GM19351 (cell line): Measurements from ENCODE around the gene DLL4.
"Not testable (repeated sequence)": the region's sequence is repeated elsewhere in the genome, so short reads cannot be mapped to it uniquely, and the experiment has no call there.

Experiments
- ATAC-seq: cut with Tn5 transposase; IDR thresholded peaks from one replicate; pipeline ENCODE4 v1.9.1; 2021; ENCODE audit warnings: mild to moderate bottlenecking, moderate library complexity; ENCODE audit not compliant: unreplicated experiment

The DLL4 gene

DNA sequence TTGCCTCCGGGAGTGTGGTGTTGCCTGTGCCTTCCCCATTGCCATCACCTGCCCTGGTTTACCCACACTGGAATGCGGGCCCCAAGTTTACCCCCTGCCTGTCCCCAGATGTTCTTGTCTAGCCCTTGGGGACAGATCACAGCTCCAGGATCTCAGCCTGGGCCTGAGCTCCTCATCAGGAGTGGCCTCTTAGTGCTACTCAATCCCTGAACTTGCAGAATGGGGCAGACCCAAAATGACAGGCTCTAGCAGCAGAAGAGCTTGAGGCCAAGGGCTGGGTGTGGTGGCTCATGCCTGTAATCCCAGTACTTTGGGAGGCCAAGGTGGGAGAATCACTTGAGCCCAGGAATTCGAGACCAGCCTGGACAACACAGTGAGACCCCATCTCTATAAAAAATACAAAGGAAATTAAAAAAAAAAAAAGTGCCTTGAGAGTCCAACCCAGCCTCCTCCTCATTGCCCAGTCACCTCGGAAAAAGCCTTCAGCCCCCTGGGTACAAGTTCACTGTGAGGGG is 28.0 kb downstream of the DLL4 start:
- ATAC-seq, result no peak

DNA sequence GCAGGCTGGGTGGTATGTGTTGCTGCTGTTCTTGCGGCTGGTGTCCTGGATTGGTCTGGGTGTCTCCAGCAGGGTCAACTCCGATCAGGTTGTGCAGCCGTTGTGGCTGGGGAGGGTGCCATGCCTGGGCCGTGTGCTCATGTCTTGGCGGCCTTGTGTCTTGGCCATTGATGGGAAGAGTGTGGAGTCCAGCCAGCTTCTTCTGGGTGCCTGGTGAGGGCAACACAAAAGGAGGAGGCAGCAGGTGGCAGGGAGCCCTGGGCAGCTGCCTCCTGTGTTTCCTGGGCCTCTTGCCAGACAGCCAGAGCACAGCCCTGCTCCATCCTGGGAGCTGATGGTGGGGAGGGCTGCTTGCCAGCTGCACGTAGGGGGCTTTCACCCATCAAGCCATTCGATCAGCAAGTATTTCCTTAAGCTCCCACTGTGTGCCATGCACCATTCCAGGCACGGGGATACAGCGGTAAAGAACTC is 28.5 kb downstream of the DLL4 start:
- ATAC-seq, result no peak

DNA sequence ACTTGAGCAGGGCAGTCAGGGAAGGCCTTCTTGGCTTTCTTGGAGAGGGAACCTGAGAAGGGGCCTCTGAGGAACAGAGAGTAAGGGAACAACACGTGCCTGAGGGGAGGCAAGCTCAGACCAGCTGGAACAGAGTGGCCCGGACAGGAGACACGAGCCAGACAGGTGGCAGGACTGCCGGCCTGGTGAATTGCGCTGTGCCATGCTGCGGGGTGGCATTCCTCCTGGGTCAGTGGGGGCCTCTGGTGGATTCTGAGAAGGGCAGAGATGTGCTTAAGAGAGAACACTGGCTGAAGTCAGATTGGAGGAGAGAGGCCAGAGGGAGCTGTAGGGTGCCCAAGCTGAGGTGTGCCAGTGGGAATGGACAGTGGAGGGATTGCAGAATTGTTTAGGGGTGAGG is 29.0 kb downstream of the DLL4 start:
- no peak for ATAC-seq

DNA sequence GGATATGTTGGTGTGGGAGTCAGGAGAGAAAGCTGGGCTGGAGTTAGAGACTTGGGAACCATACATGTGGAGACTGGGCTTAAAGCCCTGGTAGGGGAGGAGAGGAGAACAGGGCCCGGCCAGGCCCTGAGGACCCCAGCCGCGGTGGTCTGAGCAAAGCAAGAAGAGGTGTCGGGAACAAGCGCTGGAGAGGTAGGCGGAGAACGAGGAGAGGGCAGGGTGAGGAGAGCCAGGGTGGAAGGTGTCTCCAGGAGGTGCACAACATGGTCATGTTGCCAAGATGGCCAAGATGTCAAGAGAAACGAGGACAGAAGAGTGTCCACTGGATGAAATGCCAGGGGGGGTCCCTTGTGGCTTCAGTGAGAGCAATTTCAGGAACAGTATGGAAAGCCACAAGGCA is 29.6 kb downstream of the DLL4 start:
- ATAC-seq, result no peak

DNA sequence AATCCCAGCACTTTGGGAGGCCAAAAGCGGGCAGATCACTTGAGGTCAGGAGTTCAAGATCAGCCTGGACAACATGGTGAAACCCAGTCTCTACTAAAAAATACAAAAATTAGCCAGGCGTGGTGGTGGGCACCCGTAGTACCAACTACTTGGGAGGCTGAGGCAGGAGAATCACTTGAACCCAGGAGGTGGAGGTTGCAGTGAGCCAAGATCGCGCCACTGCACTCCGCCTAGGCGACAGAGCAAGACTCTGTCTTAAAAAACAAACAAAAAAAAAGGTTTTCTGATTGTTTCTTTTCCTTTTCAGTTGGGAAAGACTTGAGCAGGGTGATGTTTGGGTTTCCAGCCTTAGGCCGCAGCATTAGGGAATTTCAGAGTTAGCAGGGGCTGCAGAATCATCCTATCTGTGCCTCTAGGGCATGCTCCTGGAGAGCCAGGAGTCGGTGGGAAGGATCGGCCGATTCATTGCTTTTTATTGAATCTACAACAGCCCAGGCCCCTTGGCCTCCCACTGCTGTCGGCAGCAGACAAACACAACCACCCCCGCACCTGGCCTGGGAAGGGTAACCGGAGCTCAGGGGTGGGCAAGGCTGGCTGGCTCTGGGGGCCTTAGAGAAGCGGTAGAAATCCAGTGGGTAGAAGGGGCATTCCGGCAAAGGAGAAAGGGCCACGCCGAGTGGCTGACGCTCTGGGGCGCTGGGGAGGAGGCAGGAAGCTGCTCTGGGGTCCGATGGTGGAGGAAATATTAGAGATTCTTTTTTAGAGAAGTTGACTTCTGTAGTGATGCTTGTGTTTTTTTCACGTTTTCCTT is 30.4 kb downstream of the DLL4 start:
- ATAC-seq, result no peak

DNA sequence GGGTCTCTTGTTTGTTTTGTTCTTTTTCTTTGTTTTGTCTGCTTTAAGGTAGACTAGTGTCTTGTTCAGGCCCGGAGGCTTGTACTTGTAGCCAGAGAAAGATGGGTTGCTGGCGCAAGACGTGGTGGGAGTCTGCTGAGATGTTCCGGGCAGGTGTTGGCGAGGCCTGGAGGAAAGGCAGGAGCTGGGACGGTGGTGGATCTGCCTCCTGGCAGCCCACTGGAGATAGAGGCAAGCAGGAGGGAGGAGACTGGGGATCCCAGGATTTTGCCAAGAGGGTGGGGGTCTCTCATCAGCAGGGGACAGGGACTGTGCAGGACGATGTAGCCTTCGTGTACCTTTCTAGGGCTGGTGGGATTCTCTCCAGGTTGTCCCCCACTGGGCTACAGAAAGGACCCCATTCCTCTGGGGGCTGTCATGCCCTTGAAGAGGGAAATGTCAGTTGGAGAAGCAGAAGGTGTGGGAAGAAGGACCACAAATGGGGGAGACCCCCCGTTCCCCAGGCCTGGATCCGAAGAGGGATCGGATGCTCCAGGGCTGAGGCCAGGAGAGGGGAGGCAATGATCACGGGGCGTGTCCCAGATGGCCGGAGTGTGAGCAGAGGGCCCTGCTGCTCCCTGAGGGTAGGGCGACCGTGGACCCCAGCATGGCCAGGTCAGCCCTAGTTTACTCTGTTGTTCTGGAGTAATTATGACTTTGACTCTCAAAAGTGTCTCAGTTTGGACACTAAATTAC is 31.2 kb downstream of the DLL4 start:
- ATAC-seq, result no peak

DNA sequence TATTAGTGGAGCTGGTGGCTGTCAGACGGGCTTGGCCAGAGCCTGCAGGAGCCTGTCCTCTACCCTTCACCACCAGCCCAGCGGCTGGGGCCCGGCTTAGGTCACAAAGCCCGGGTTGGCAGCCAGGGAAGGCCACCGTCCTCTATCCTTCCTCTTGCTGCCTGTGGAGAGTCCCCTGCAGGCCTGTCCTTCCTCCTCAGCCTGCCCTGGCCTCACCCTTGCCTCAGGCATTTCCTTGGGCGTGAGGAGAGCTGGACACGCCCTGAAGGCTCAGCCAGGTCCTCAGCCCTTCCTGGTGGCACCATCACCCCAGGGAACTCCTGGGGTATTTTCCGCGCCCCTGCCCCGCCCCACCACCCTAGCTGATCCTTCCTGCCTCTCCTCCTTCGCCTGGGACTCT is 31.8 kb downstream of the DLL4 start:
- ATAC-seq, result no peak

DNA sequence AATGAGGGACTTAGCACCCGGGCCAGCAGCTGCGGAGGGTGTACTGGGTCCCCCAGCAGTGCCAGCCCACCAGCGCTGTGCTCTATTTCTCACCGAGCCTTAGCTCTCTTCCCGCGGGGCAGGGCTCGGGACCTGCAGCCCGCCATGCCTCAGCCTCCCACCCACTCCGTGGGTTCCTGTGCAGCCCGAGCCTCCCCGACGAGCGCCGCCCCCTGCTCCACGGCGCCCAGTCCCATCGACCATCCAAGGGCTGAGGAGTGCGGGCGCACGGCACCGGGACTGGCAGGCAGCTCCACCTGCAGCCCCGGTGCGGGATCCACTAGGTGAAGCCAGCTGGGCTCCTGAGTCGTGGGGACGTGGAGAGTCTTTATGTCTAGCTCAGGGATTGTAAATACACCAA is 32.6 kb downstream of the DLL4 start:
- ATAC-seq, result not testable (repeated sequence)

DNA sequence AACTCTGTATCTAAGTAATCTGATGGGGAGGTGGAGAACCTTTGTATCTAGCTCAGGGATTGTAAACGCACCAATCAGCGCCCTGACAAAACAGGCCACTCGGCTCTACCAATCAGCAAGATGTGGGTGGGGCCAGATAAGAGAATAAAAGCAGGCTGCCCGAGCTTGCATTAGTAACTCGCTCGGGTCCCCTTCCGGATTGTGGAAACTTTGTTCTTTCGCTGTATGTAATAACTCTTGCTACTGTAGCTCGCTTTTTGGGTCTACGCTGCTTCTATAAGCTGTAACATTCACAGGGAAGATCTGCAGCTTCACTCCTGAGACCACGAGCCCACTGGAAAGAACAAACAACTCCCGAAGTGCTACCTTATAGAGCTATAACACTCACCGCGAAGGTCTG is 33.2 kb downstream of the DLL4 start:
- not testable (repeated sequence) for ATAC-seq

DNA sequence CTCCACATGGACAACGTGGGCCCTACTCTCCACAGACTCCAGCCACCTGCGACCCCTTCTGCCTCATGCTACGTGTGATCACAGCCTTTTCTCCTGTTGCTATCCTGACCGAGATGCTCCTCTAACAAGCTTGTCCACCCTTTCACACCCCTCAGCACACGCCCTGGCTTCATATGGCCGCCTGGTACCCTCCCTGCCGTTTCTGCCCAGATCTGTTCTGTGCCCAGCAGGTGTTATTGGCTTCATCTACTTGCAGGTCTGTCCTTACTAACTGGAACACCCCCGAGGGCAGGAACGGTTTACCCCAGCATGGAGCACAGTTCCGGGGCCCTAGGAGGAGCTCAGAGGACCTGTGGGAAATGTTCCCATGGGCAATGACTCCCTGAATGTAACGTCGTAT is 34.1 kb downstream of the DLL4 start:
- ATAC-seq, result no peak

DNA sequence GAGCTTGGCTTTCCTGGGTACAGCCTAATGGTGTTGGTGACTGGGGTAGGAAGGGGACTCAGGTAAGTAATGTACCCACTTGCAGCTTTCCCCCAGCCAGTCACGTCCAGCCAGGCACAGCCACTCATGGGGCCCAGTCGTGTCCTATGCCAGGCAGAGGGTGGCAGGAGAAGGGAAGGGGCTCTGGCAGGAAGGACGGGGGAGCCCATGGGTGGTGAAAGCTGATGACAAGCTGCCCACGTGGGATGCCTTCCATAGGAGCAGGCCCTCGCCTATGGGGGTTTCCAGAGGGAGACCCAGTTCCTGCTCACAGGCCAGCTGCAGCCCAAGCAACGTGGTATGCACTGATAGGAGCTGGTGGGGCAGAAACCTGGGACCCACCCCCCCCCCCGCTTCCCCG is 34.9 kb downstream of the DLL4 start:
- ATAC-seq, result no peak

DNA sequence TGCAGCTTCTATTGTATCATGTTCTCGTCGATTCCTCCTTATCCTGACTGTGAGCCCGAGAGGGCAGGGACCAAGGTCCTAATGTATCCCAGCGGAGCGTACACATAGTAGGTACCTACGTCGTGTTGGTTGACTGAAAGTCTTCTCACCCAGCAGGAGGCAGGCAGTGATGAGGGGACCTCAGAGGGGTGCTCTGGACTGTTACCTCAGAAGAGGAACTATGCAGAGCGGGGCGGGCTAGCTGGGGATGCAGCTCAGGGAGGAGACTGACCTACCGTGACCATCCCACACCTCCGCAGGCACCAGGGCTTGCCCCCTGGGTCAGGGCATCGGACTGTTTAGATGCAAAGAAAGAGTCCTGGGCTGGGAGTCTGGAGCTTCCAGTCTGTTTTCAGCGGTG is 35.5 kb downstream of the DLL4 start:
- no peak for ATAC-seq

DNA sequence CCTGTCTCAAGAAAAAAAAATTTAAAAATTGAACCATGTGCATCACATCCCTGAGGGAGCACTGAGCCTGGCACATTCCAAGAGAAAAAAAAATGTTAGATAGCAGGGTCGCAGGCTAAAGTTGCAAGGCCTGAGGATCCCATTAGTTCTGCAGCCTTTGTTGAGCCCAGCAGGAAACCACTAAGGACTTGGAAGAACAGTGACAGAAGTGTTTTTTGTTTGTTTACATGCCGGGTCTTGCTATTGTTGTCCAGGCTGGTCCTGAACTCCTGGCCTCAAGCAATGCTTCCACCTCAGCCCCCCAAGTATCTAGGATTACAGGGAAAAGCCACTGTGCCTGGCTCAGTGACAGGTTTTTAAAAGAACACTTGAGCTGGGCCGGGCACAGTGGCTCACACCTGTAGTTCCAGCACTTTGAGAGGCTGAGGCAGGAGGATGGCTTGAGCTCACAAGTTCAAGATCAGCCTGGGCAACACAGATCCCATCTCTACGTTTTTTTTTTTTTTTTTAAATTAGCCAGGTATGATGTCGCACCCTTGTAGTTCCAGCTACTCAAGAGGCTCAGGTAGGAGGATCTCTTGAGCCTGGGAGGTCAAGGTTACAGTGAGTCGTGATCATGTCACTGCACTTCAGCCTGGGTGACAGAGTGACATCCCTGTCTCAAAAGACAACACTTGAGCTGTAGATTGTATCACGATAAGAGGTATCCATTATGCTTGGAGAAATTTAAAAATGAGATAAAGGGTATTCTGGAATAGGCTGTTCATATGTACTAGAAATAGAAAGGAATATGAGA is 39.3 kb downstream of the DLL4 start:
- no peak for ATAC-seq

DNA sequence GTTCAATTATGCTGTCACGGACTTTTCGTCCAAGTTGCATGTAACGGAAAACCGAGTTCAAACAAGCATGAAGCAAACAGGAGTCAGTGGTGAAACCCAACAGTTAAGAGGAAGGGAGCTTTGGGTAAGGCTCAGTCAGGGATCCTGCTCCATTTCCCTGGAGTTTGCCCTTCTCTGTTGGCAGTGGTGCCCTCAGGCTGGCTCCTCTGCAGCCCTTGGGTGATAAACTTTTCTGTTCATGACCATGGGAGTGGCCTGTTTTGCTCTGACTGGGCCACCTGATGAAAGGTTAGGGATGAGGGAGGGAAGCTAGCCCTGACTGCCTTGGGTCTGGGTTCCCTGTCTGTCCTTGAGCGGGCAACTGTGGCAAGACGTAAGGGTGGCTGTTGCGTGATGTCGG is 40.2 kb downstream of the DLL4 start:
- ATAC-seq, result no peak

DNA sequence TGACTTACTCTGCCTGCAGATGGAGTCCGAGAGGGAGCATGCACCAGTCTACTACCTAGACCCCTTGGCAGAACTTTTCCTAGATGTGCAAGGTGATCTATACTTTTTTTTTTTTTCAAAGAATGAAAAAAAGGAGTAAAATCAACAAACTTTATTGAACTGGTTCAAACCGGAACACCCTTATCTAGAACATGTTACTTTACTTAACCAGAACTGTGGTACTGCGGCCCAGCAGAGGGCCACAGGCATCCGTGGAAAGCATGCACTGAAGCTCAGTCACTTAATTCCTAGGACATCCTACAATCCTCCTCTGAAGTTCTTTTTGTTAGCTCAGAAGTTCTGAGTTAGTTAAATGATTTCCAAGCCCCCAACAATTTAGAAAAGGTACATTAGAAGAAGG is 45.7 kb downstream of the DLL4 start:
- ATAC-seq, result no peak

DNA sequence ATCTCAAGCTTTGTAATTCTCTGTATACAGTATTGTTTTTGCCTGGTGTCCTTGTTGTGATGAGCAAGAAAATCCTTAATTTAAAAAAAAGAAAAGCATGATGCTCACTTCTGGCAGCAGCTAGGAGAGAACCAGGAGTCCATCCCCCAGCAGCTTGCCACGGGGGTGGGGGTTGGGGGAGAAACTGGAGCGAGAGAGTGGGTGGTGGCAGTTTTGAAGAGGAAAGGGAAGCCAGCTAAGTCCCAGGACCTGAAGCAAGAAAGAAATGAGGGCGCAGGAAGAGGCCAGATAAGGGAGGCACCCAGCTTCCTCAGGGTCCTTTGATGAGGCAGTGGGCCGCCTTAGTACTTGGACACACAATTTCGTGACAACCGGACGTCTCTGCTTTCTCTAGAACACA is 47.7 kb downstream of the DLL4 start:
- ATAC-seq, result no peak

DNA sequence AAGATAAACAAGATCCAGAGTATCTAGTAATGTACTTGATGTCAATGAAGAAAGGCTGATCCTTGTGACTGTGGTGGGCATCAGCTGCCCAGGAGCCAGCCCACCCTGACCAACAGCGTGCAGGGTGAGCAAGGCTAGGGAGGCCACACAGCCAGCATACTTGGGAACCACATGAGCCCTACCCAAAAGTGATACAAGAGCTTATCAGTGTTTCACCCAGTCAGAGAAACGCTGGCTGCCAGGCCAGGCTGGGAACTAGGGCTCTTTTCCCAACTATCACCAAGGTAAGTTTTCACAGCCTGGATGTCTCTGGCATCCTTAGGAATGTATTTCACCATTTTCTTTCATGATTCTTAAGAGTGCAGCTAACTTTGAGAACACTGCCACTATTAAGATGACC is 49.0 kb downstream of the DLL4 start:
- ATAC-seq, result no peak

DNA sequence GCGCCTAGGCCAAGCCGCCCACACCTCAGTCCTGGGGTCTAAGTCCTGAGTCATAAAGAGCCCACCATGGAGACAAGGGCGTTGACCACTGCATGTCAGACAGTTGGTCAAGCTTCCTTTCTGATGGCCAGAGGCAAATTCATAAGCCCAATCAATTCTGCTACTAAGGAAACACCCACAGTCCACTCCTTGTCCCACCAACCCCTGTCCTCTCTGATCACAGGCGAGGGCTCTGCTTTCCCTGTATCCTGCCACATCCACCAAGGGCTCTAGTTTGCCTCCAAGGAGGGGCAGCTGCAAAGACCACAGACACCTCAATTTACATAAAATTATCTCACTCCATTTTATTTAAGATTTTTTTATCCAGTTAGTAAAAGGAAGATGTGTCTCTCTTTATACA is 49.4 kb downstream of the DLL4 start:
- ATAC-seq, result no peak

DNA sequence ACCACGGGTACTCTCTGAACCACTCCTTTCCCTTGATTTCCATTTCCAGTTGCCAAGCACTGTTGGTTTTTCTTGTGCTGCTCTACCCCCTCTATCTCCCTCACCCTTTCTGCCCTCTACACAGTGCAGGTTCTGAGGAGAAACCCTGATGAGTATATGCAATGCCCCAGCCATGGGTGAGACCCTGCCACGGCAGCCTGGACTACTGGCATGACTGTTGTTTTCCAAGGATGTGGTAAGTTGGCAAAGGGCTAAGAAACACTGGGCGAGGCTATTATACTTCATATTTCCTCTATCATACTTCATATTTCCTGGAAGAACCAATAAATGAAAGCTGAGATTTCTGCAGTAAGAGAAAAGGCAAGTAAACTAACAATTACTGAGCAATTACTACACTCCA is 52.0 kb downstream of the DLL4 start:
- ATAC-seq, result no peak

DNA sequence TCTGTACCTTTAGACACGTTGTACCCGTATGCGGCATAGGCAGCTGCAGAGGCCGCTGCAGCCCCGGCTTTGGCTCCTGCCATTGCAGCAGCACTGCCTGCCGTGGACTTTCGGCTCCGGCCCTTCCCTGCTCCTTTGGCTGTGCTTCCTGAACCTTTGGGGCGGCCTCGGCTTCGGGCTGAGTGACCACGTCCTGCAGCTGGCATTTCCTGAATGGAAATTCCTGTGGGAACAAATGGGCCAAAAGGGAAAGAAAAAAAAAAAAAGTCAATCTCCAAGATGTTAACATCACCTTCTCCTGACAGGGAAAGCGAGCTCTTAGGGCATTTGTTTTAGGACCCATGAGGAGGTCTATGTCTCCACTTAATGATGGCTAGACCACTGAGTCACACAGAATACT is 53.7 kb downstream of the DLL4 start:
- no peak for ATAC-seq

DNA sequence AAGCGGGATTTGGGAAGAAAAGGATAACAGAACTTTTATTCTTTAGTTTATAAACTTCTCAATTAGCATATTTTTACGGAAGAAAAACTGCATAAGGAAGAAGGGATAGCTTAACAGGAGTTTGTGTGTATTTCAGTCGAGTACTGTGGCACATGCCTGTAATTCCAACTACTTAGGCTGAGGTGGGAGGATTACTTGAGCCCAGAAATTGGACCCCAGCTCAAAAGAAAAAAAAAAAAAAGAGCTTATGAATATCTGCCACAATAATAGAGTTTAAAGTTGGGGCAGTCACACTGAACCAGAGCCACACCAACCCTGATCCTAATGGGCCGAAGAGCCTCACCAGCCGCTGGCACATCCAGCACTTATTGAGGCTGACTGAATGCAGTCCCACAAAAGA is 55.3 kb downstream of the DLL4 start:
- no peak for ATAC-seq
